Measurements from ENCODE around the gene ANAPC2. TPM values are rescaled to one million over a fixed set of nuclear protein-coding genes. Genes with fewer than 3 reads are reported as not detected.
A peak's percentile ranks its signal among the peaks of the same experiment; 100 is the strongest.

ANAPC2 gene
- total RNA-seq, 2 donors from 2014 or later: 56.9 to 63.5 TPM

GRCh38 chr9:137230705-137231371 lies 42.5 kb upstream of the ANAPC2 start, which contains the start of gene SLC34A3:
Gene SLC34A3, plus strand, starts transcription at chr9:137230901. Its CDS starts 802 bp downstream, at chr9:137231703.
- ATAC-seq (replicated peaks in 1 of 2) (no peak), DNase-seq (no peak)
- Mint-ChIP-seq H3K27ac (no peak within 1 kb of the TSS), H3K27me3 (ENCODE audit: low read depth) (peaks cover 6% of the 10 kb centered on the region), H3K4me1 (ENCODE audit: low read depth) (peaks cover 6% of the 10 kb centered on the region), H3K4me3 (no peak within 1 kb of the TSS), H3K36me3 (ENCODE audit: insufficient read depth in 2 of 2) (no peaks in the 10 kb centered on the region), H3K9me3 (no peaks in the 10 kb centered on the region)

DNA sequence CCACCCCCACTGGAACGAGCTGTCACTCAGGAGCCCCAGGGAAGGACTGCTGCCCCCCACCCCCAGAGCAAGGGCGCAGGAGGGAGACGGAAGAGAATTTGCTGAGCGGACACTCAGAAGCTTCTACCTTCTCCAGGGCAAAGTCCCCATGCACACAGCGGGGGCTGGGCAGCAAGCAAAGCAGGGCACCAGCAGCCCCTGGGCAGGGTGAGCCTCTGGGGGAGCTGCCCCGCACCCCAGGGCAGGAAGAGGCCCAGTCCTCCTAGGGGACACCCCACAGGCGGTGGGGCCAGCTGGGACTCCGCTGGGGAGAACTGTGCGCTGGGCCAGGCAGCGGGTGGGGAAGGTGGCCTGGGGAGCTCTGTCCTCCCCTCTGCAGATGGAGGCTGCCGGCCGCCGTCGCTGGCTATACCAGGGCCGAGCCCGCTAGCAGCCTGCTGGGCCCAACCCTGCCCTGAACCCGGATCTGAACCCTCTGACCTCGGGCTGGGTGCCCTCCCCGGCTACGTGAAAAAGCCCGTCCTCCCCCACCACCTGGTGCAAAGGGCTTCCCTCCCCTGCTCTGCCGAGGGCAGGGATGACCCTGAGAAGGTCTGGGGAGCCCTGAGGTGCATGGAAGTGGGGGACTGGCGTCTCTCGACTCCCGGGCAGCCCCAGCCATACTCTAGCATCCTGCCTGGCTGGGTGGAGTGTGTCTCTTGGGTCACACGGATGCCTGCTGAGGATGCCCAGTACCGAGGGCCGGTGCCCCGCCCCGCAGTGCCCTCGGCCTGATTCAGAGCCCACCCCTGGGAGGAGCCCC lies 41.7 kb upstream of the ANAPC2 start:
- H3K4me3 Mint-ChIP-seq: no peak overlapping the region
- H3K36me3 Mint-ChIP-seq (ENCODE audit: insufficient read depth in 2 of 2): no peaks in the 10 kb centered on the region
- peaks cover 6% of the 10 kb centered on the region for H3K4me1 Mint-ChIP-seq (ENCODE audit: low read depth)
- no peaks in the 10 kb centered on the region for H3K9me3 Mint-ChIP-seq
- DNase-seq (no peak), ATAC-seq (replicated peaks in 1 of 2) (no peak)
- H3K27me3 Mint-ChIP-seq (ENCODE audit: low read depth): peaks cover 6% of the 10 kb centered on the region
- no peak overlapping the region for H3K27ac Mint-ChIP-seq

- DNase-seq (no peak), ATAC-seq (replicated peaks in 1 of 2) (no peak)
- Mint-ChIP-seq H3K36me3 (ENCODE audit: insufficient read depth in 2 of 2) (no peaks in the 10 kb centered on the region), H3K4me3 (no peak overlapping the region), H3K27me3 (ENCODE audit: low read depth) (peaks cover 6% of the 10 kb centered on the region), H3K4me1 (ENCODE audit: low read depth) (peaks cover 6% of the 10 kb centered on the region), H3K9me3 (no peaks in the 10 kb centered on the region), H3K27ac (no peak overlapping the region)
Measured at GRCh38 chr9:137228968-137229896, 40.9 kb upstream of the ANAPC2 start.

DNA sequence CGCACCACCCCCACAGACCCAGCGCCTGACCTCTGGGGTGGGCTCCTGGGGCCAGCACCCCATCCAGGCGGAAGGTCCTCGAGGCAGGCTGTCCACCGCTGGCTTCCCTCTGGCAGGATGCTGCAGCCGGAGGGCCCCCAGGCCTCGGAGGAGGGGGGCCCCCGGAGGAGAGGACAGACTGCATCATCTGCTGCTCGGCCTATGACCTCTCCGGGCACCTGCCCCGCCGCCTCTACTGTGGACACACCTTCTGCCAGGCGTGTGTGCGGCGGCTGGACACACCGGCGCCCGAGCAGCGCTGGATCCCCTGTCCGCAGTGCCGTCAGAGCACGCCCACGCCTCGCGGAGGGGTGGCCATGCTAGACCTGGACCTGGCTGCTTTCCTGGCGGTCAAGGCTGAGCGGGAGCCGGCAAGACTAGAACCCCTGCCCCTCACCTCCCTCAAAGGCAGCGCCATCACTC lies 40.2 kb upstream of the ANAPC2 start:
- DNase-seq (no peak), ATAC-seq (replicated peaks in 1 of 2) (no peak)
- Mint-ChIP-seq H3K4me3 (no peak overlapping the region), H3K4me1 (ENCODE audit: low read depth) (peaks cover 6% of the 10 kb centered on the region), H3K27ac (no peak overlapping the region), H3K9me3 (no peaks in the 10 kb centered on the region), H3K36me3 (ENCODE audit: insufficient read depth in 2 of 2) (no peaks in the 10 kb centered on the region), H3K27me3 (ENCODE audit: low read depth) (peaks cover 6% of the 10 kb centered on the region)

DNA sequence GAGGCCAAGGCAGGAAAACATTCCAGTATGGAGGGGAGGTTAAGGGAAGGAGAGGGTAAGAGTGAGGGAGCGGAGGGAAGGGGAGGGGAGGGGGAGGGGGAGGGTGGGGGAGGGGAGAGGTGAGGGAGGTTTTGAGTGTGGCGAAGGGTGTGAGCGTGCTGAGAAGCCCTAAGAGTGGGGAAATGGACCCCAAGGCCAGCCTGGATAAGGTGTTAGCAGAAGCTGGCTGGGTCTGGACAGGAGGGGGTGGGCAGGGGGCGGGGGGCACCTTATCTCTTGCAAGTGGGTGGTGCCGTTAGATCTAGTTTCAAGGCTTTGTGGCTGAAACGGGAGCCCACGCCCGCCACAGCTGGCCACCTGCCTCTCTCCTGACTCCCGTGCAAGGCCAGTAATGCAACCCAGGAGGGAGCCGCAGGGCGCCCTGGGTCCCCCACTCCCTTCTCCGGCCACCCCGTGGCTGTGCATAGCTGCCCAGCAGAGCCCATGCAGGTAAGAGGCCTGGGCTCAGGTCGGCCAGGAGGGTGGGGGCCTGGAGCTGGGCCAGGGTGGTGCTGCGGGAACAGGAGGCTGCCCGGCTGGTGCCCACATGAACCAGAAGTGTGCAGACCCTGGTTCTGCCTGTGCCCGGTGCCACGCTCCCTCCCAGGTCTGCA lies 39.6 kb upstream of the ANAPC2 start:
- H3K36me3 Mint-ChIP-seq (ENCODE audit: insufficient read depth in 2 of 2): no peaks in the 10 kb centered on the region
- peaks cover 6% of the 10 kb centered on the region for H3K27me3 Mint-ChIP-seq (ENCODE audit: low read depth)
- no peak overlapping the region for H3K27ac Mint-ChIP-seq
- H3K4me1 Mint-ChIP-seq (ENCODE audit: low read depth): peaks cover 8% of the 10 kb centered on the region
- DNase-seq: no peak
- H3K9me3 Mint-ChIP-seq: no peaks in the 10 kb centered on the region
- H3K4me3 Mint-ChIP-seq: no peak overlapping the region
- ATAC-seq (replicated peaks in 1 of 2): no peak

GRCh38 chr9:137227054-137227852 lies 38.9 kb upstream of the ANAPC2 start, which contains the start of gene RNF224:
Gene RNF224, plus strand, starts transcription at chr9:137227502. Its CDS starts 834 bp downstream, at chr9:137228336.
- H3K27ac Mint-ChIP-seq: no peak within 1 kb of the TSS
- H3K36me3 Mint-ChIP-seq (ENCODE audit: insufficient read depth in 2 of 2): no peaks in the 10 kb centered on the region
- H3K4me3 Mint-ChIP-seq: no peak within 1 kb of the TSS
- DNase-seq: peak; percentile 88 to 89
- H3K9me3 Mint-ChIP-seq: no peaks in the 10 kb centered on the region
- H3K4me1 Mint-ChIP-seq (ENCODE audit: low read depth): peaks cover 10% of the 10 kb centered on the region
- peak; percentile 48 to 53 for ATAC-seq (replicated peaks in 1 of 2)
- H3K27me3 Mint-ChIP-seq (ENCODE audit: low read depth): peaks cover 6% of the 10 kb centered on the region

DNA sequence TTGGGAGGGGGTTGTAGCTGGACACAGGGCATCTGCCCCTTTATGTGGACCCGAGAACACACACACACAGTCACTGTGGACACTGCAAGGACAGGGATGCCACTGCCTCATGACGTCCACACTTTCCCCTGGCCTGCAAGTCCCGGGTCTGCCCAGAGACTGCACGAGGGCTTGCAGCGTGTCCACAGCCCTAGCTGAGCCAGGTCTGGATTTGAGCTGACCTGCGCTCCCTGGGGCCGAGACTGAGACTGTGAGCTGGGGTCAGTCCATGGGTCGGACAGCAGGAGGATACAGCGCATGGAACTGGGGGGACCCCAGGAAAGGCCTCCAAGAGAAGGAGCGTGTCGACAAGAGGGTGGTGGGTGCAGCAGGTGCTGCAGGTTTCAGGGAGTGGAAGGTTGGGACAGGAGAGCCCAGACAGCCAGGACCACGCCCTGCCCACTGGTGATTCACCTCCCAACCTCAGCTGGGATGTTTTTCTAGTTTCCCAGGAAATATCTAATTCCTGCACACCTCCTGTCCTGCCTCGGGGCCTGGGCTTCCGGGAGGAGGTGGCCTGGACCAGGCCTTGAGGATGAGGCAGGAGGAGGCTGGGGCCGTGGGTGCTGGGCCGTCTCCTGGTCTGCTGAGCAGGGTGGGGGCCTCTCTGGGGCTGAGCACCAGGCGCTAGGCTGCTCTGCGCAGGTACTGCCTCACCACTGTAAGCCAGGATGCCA lies 38.1 kb upstream of the ANAPC2 start:
- H3K36me3 Mint-ChIP-seq (ENCODE audit: insufficient read depth in 2 of 2): no peaks in the 10 kb centered on the region
- ATAC-seq (replicated peaks in 1 of 2) (no peak), DNase-seq (no peak)
- H3K9me3 Mint-ChIP-seq: no peaks in the 10 kb centered on the region
- peaks cover 10% of the 10 kb centered on the region for H3K4me1 Mint-ChIP-seq (ENCODE audit: low read depth)
- peaks cover 6% of the 10 kb centered on the region for H3K27me3 Mint-ChIP-seq (ENCODE audit: low read depth)
- H3K4me3 Mint-ChIP-seq: no peak overlapping the region
- no peak overlapping the region for H3K27ac Mint-ChIP-seq

DNA sequence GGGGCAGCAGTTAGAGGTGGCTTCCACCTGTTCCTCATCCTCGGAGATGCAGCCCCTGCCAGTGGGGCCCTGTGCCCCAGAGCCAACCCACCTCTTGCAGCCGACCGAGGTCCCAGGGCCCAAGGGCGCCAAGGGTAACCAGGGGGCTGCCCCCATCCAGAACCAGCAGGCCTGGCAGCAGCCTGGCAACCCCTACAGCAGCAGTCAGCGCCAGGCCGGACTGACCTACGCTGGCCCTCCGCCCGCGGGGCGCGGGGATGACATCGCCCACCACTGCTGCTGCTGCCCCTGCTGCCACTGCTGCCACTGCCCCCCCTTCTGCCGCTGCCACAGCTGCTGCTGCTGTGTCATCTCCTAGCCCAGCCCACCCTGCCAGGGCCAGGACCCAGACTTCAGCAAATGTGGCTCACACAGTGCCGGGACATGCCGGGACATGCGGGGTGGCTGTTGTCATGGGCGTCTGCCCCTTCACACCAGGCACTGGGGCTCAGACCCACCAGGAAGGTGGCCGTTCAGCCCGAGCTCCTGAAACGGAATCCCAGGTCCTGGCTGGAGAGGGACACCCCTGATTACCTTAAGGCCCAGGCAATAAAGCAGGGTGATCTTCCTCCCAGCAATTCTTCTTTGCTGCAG lies 37.5 kb upstream of the ANAPC2 start:
- no peak overlapping the region for H3K4me3 Mint-ChIP-seq
- no peak for ATAC-seq (replicated peaks in 1 of 2)
- DNase-seq: no peak
- no peaks in the 10 kb centered on the region for H3K9me3 Mint-ChIP-seq
- no peak overlapping the region for H3K27ac Mint-ChIP-seq
- peaks cover 6% of the 10 kb centered on the region for H3K27me3 Mint-ChIP-seq (ENCODE audit: low read depth)
- no peaks in the 10 kb centered on the region for H3K36me3 Mint-ChIP-seq (ENCODE audit: insufficient read depth in 2 of 2)
- H3K4me1 Mint-ChIP-seq (ENCODE audit: low read depth): peaks cover 10% of the 10 kb centered on the region

- Mint-ChIP-seq H3K4me3 (peak within 1 kb of the TSS; percentile 88 to 89), H3K4me1 (ENCODE audit: low read depth) (peaks cover 10% of the 10 kb centered on the region), H3K27ac (no peak within 1 kb of the TSS), H3K36me3 (ENCODE audit: insufficient read depth in 2 of 2) (no peaks in the 10 kb centered on the region), H3K9me3 (no peaks in the 10 kb centered on the region), H3K27me3 (ENCODE audit: low read depth) (peaks cover 6% of the 10 kb centered on the region)
- peak in 1 of 2 donors; percentile 20 for ATAC-seq (replicated peaks in 1 of 2)
- DNase-seq: peak; percentile 48 to 50
Measured at GRCh38 chr9:137224830-137225694, 36.7 kb upstream of the ANAPC2 start, which contains the start of gene CYSRT1. Gene CYSRT1, plus strand, starts transcription at chr9:137225174. Its CDS starts 448 bp downstream, at chr9:137225622.

All from activated T-cell treated with anti-CD3 and anti-CD28 coated beads, Interleukin-2, amount 50 U/mL, for 72 hours (primary cell).